ENCODE data around the gene TSSK3. TPM values are rescaled to one million over a fixed set of nuclear protein-coding genes. Genes with fewer than 3 reads are reported as not detected.
"Not testable (repeated sequence)": the region's sequence is repeated elsewhere in the genome, so short reads cannot be mapped to it uniquely, and the experiment has no call there.

TSSK3 gene
- total RNA-seq, 1 donor: 0.86 TPM

- no peak for DNase-seq (ENCODE audit: low read depth)
- TF ChIP-seq, protein P1, sequence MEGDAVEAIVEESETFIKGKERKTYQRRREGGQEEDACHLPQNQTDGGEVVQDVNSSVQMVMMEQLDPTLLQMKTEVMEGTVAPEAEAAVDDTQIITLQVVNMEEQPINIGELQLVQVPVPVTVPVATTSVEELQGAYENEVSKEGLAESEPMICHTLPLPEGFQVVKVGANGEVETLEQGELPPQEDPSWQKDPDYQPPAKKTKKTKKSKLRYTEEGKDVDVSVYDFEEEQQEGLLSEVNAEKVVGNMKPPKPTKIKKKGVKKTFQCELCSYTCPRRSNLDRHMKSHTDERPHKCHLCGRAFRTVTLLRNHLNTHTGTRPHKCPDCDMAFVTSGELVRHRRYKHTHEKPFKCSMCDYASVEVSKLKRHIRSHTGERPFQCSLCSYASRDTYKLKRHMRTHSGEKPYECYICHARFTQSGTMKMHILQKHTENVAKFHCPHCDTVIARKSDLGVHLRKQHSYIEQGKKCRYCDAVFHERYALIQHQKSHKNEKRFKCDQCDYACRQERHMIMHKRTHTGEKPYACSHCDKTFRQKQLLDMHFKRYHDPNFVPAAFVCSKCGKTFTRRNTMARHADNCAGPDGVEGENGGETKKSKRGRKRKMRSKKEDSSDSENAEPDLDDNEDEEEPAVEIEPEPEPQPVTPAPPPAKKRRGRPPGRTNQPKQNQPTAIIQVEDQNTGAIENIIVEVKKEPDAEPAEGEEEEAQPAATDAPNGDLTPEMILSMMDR (IDR thresholded peaks at IDR 0.05; ENCODE audit: insufficient read depth, low read depth, low read length): no peak
Measured at GRCh38 chr1:32390904-32391870, 28.8 kb downstream of the TSSK3 start.

DNA sequence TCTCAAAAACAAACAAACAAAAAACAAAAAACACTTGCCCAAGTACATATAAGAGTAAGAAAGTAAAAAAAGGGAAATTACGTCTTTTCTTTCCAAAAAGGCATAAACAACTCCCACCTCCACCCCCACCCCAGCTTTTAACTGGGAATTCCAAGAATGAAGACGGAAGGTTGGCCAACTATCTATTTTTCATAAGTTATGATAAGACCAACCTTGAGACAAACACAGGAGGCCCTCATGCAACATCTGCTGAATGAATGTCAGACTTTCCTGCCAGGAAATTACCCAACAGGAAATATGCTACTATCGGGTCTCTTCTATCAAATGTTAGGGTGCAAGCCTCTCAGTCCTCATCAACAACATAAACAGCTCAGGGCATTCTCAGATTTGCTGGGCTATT is 30.0 kb downstream of the TSSK3 start:
- peak; percentile 54 for DNase-seq (ENCODE audit: low read depth)

More at GRCh38 chr1:32390904-32391870, 28.8 kb downstream of the TSSK3 start:
- H3K4me3 ChIP-seq (ENCODE audit: low read depth, low read length): no peak overlapping the region

DNA sequence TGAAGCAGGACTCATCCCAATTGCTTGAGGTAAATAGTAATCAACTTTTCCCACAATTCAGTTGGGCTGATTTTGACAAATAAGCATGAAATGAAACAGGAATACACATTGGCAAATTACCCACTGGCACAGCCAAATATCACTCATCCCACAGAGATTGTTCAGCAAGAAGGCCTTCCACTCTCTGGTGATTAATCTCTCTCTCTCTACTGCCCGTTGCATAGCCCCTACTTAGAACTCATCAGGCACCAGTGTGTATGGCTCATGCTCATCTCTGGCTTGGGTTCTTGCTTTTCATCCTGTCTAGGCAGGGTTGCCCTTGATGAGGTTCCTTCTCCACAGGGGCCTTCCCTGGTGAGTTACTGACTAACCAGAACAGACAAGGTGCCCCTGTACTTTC is 30.8 kb downstream of the TSSK3 start:
- H3K4me3 ChIP-seq (ENCODE audit: low read depth, low read length): peak overlapping the region; percentile 86
- TF ChIP-seq, protein P1 (IDR thresholded peaks at IDR 0.05; ENCODE audit: insufficient read depth, low read depth, low read length): no peak
- DNase-seq (ENCODE audit: low read depth): no peak

More for the DNA sequence above, 30.0 kb downstream of the TSSK3 start:
- H3K4me3 ChIP-seq (ENCODE audit: low read depth, low read length): no peak overlapping the region
- TF ChIP-seq, protein P1 (IDR thresholded peaks at IDR 0.05; ENCODE audit: insufficient read depth, low read depth, low read length): no peak

GRCh38 chr1:32393832-32394140 is 31.4 kb downstream of the TSSK3 start:
- TF ChIP-seq, protein P1 (IDR thresholded peaks at IDR 0.05; ENCODE audit: insufficient read depth, low read depth, low read length): no peak
- H3K4me3 ChIP-seq (ENCODE audit: low read depth, low read length): peak overlapping the region; percentile 86
- no peak for DNase-seq (ENCODE audit: low read depth)

GRCh38 chr1:32394141-32394889 is 32.0 kb downstream of the TSSK3 start, which contains the start of gene BSDC1:
TSS of gene BSDC1 (minus strand) at chr1:32394441. CDS start at chr1:32394414, 27 bp downstream.
- peak within 1 kb of the TSS; percentile 86 for H3K4me3 ChIP-seq (ENCODE audit: low read depth, low read length)
- TF ChIP-seq, protein P1 (IDR thresholded peaks at IDR 0.05; ENCODE audit: insufficient read depth, low read depth, low read length): no peak
- peak; percentile 98 for DNase-seq (ENCODE audit: low read depth)

DNA sequence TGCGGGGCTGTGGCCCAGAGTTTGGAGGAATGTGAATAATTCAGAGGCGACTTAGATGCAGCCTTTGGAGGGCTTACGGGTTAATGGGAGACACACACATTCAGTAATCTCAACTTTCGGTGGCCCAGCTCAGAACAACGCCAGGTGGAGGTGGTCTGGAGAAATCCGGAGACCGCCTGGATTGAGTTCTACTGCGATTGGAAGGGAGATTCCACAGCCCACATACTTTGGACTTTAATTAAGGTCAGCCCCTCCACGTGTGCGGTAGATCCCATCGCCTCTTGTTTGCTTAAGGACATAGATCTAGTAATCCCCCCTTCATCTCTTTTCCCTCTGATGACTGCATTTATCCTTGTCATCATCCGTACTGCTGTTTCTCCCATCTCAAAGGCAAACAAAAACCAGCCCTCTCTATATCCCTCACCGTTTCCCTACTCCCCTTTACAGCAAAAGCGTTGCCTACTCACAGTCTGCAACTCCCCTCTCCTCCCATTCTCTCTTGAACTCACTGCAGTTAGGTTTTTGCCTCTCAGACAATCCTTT is 32.6 kb downstream of the TSSK3 start:
- TF ChIP-seq, protein P1 (IDR thresholded peaks at IDR 0.05; ENCODE audit: insufficient read depth, low read depth, low read length): no peak
- DNase-seq (ENCODE audit: low read depth): no peak
- peak overlapping the region; percentile 86 for H3K4me3 ChIP-seq (ENCODE audit: low read depth, low read length)

GRCh38 chr1:32396524-32396923 is 34.2 kb downstream of the TSSK3 start:
- DNase-seq (ENCODE audit: low read depth); H3K4me3 ChIP-seq (ENCODE audit: low read depth, low read length): not testable (repeated sequence)
